K562 (cell line): Measurements from ENCODE around the gene BCL2L12. TPM values are rescaled to one million over a fixed set of nuclear protein-coding genes. Genes with fewer than 3 reads are reported as not detected.

Source experiments
- CHCHD3 ChIP-seq: fragments of 250-450 bp; sonication (Bioruptor Pico); IDR thresholded peaks from 2 replicates; pipeline ENCODE4 v2.1.2; 2022; ENCODE audit warnings: mild to moderate bottlenecking
- EP400 ChIP-seq: fragments of 450-650 bp; IDR thresholded peaks from 2 replicates; pipeline ENCODE4 v1.6.1; 2017; ENCODE audit warnings: antibody characterized with exemption, mild to moderate bottlenecking, moderate library complexity
- ETS2 ChIP-seq: IDR thresholded peaks from 2 replicates; pipeline ENCODE4 v1.6.1; 2016; ENCODE audit warnings: borderline replicate concordance, missing genetic modification characterization, mild to moderate bottlenecking, moderate library complexity, missing compliant biosample characterization; ENCODE audit not compliant: poor library complexity, severe bottlenecking
- JUND ChIP-seq, 2 experiments: IDR thresholded peaks; 2 replicates in 1 of 2; 3 replicates in 1 of 2; pipeline ENCODE4 v1.6.1; 2011; ENCODE audit warnings: borderline replicate concordance in 2 of 2, low read depth in 2 of 2, low read length in 2 of 2, improper control_type of control experiment in 1 of 2, missing biosample characterization in 1 of 2, missing genetic modification characterization in 1 of 2, missing genetic modification reagents in 1 of 2
- KDM5B ChIP-seq: fragments of 200-600 bp; sonication (generic); IDR thresholded peaks from 2 replicates; pipeline ENCODE4 v1.6.1; 2012; ENCODE audit warnings: low read depth, mild to moderate bottlenecking, moderate library complexity, low read length, control low read depth, inconsistent platforms; ENCODE audit not compliant: insufficient replicate concordance
- MAFG ChIP-seq: fragments of 450-650 bp; conservative IDR thresholded peaks from 2 replicates; pipeline ENCODE4 v1.6.1; 2016; ENCODE audit warnings: missing genetic modification characterization, missing compliant biosample characterization
- MAZ ChIP-seq, 2 experiments: fragments of 450-650 bp in 1 of 2; sonication (generic) in 1 of 2; formaldehyde crosslinking; IDR thresholded peaks in 1 of 2; conservative IDR thresholded peaks in 1 of 2; 2 replicates each; pipeline versions ENCODE4 v1.4.0 to v1.5.0; 2020; ENCODE audit warnings: mild to moderate bottlenecking in 1 of 2, missing genetic modification reagents in 1 of 2
- MCM7 ChIP-seq, 2 experiments: fragments of 450-650 bp; IDR thresholded peaks; 2 replicates each; pipeline ENCODE4 v1.6.1; 2016 to 2018
- MEIS2 ChIP-seq: fragments of 450-650 bp; IDR thresholded peaks from 2 replicates; pipeline ENCODE4 v1.6.1; 2014; ENCODE audit warnings: mild to moderate bottlenecking; ENCODE audit not compliant: partially characterized antibody
- PYGO2 ChIP-seq: fragments of 450-650 bp; IDR thresholded peaks from 2 replicates; pipeline ENCODE4 v1.6.1; 2016; ENCODE audit warnings: mild to moderate bottlenecking, missing genetic modification characterization, moderate library complexity, missing compliant biosample characterization
- SAP30 ChIP-seq: fragments of 200-600 bp; sonication (generic); IDR thresholded peaks from 2 replicates; pipeline ENCODE4 v1.6.1; 2012; ENCODE audit warnings: borderline replicate concordance, low read depth, mild to moderate bottlenecking, moderate library complexity, low read length, control low read depth, inconsistent platforms; ENCODE audit not compliant: insufficient read depth, poor library complexity, severe bottlenecking
- SOX6 ChIP-seq: fragments of 450-650 bp; IDR thresholded peaks from 2 replicates; pipeline ENCODE4 v1.6.1; 2014; ENCODE audit warnings: mild to moderate bottlenecking
- STAT5A ChIP-seq: IDR thresholded peaks from 2 replicates; pipeline ENCODE4 v1.6.1; 2012; ENCODE audit warnings: low read length, inconsistent platforms, borderline replicate concordance
- ZNF24 ChIP-seq: fragments of 450-650 bp; IDR thresholded peaks from 2 replicates; pipeline ENCODE4 v1.6.1; 2016
- ZNF507 ChIP-seq: conservative IDR thresholded peaks from 2 replicates; pipeline ENCODE4 v1.6.1; 2017; ENCODE audit warnings: missing genetic modification characterization, missing compliant biosample characterization
- polyA plus RNA-seq, 8 experiments: library from polyadenylated mRNA; depleted of rRNA in 4 of 8; stranded (reverse) in 5 of 8; unstranded in 3 of 8; fragments of >200 nt; fragmentation: Nextera tagmentation in 2 of 8; fragmentation: Illumina TruSeq in 1 of 8; extraction: Ambion mirVana in 2 of 8; extraction: Trizol in 1 of 8; gene quantifications; 2 replicates each; pipeline versions ENCODE4 v1.2.1 to v1.2.3, GENCODE V29; 2011 to 2014; ENCODE audit warnings: inconsistent platforms in 1 of 8, missing spikeins in 1 of 8
- total RNA-seq, 7 experiments: library from RNA; depleted of rRNA in 6 of 7; stranded (reverse); fragments of >200 nt in 6 of 7; fragmentation: Illumina TruSeq in 2 of 7; extraction: Trizol in 2 of 7; gene quantifications; 2 replicates each; pipeline versions ENCODE4 v1.2.1 to v1.2.3, GENCODE V29; 2011 to 2021; ENCODE audit warnings: low replicate concordance in 1 of 7
- TF ChIP-seq, protein P1 (sequence below): sonication (generic); formaldehyde crosslinking; IDR thresholded peaks from 2 replicates; pipeline ENCODE4 v1.8.1; 2023; ENCODE audit warnings: missing genetic modification reagents, mild to moderate bottlenecking, borderline replicate concordance
- TF ChIP-seq, protein P2 (sequence below): IDR thresholded peaks from 2 replicates; pipeline ENCODE4 v1.6.1; 2011; ENCODE audit not compliant: insufficient read length; ENCODE audit errors: extremely low read depth
- TF ChIP-seq, protein P3 (sequence below): fragments of 450-650 bp; formaldehyde crosslinking; IDR thresholded peaks from 2 replicates; pipeline ENCODE4 v1.4.0; 2022; ENCODE audit warnings: missing genetic modification characterization

The BCL2L12 gene
- total and polyA plus RNA-seq, 9 of the 15 experiments (the other 6 are each of a cell fraction or from before 2014, with no cell fraction given), result 7.4 to 263 (median 81.2) TPM

GRCh38 chr19:49664171-49665035 lies 1.3 kb upstream of the BCL2L12 start (continued):
- peak; percentile 43 to 48; a peak in 1 of 4 replicates for TF ChIP-seq MAZ (CRISPR knock-in tag; conservative IDR thresholded peaks at IDR 0.05 in 1 of 2, IDR thresholded peaks at IDR 0.05 in 1 of 2)
- TF ChIP-seq, protein P1, sequence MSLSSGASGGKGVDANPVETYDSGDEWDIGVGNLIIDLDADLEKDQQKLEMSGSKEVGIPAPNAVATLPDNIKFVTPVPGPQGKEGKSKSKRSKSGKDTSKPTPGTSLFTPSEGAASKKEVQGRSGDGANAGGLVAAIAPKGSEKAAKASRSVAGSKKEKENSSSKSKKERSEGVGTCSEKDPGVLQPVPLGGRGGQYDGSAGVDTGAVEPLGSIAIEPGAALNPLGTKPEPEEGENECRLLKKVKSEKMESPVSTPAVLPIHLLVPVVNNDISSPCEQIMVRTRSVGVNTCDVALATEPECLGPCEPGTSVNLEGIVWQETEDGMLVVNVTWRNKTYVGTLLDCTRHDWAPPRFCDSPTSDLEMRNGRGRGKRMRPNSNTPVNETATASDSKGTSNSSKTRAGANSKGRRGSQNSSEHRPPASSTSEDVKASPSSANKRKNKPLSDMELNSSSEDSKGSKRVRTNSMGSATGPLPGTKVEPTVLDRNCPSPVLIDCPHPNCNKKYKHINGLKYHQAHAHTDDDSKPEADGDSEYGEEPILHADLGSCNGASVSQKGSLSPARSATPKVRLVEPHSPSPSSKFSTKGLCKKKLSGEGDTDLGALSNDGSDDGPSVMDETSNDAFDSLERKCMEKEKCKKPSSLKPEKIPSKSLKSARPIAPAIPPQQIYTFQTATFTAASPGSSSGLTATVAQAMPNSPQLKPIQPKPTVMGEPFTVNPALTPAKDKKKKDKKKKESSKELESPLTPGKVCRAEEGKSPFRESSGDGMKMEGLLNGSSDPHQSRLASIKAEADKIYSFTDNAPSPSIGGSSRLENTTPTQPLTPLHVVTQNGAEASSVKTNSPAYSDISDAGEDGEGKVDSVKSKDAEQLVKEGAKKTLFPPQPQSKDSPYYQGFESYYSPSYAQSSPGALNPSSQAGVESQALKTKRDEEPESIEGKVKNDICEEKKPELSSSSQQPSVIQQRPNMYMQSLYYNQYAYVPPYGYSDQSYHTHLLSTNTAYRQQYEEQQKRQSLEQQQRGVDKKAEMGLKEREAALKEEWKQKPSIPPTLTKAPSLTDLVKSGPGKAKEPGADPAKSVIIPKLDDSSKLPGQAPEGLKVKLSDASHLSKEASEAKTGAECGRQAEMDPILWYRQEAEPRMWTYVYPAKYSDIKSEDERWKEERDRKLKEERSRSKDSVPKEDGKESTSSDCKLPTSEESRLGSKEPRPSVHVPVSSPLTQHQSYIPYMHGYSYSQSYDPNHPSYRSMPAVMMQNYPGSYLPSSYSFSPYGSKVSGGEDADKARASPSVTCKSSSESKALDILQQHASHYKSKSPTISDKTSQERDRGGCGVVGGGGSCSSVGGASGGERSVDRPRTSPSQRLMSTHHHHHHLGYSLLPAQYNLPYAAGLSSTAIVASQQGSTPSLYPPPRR (CRISPR knock-in tag), result no peak
- no peak for TF ChIP-seq PYGO2 (tag)
- TF ChIP-seq ZNF24, result no peak
- no peak for TF ChIP-seq STAT5A
- TF ChIP-seq, protein P2, sequence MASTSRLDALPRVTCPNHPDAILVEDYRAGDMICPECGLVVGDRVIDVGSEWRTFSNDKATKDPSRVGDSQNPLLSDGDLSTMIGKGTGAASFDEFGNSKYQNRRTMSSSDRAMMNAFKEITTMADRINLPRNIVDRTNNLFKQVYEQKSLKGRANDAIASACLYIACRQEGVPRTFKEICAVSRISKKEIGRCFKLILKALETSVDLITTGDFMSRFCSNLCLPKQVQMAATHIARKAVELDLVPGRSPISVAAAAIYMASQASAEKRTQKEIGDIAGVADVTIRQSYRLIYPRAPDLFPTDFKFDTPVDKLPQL, result no peak
- TF ChIP-seq KDM5B, result no peak
- TF ChIP-seq CHCHD3 (CRISPR knock-in tag), result no peak
- TF ChIP-seq EP400, result no peak
- TF ChIP-seq SOX6, result no peak
- TF ChIP-seq MCM7 (IDR thresholded peaks at IDR 0.05), result no peak
- no peak for TF ChIP-seq ZNF507 (tag)
- peak; percentile 33 for TF ChIP-seq SAP30
- TF ChIP-seq, protein P3, sequence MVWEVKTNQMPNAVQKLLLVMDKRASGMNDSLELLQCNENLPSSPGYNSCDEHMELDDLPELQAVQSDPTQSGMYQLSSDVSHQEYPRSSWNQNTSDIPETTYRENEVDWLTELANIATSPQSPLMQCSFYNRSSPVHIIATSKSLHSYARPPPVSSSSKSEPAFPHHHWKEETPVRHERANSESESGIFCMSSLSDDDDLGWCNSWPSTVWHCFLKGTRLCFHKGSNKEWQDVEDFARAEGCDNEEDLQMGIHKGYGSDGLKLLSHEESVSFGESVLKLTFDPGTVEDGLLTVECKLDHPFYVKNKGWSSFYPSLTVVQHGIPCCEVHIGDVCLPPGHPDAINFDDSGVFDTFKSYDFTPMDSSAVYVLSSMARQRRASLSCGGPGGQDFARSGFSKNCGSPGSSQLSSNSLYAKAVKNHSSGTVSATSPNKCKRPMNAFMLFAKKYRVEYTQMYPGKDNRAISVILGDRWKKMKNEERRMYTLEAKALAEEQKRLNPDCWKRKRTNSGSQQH (CRISPR knock-in tag), result no peak
- no peak for TF ChIP-seq JUND (IDR thresholded peaks at IDR 0.05; ENCODE audit: borderline replicate concordance, low read depth, low read length)
- no peak for TF ChIP-seq JUND (tag; IDR thresholded peaks at IDR 0.05; ENCODE audit: borderline replicate concordance, low read depth, low read length)
- no peak for TF ChIP-seq MEIS2
- no peak for TF ChIP-seq ETS2 (tag)
- TF ChIP-seq MAFG, result no peak
